PC-9 (cell line): Measurements from ENCODE around the gene AKR7A3.
"Not testable (repeated sequence)": the region's sequence is repeated elsewhere in the genome, so short reads cannot be mapped to it uniquely, and the experiment has no call there.

ENCODE experiments used
- EZH2 ChIP-seq: fragments of 200-600 bp; sonication (generic); IDR thresholded peaks from 2 replicates; pipeline ENCODE4 v1.8.0; 2017; ENCODE audit warnings: antibody characterized with exemption, low read depth
- TF ChIP-seq, protein P1 (sequence below): fragments of 200-600 bp; sonication (generic); conservative IDR thresholded peaks from 2 replicates; pipeline ENCODE4 v1.6.1; 2017; ENCODE audit warnings: mixed run types, antibody characterized with exemption, mild to moderate bottlenecking, moderate library complexity

GRCh38 chr1:19304081-19304480, 15.5 kb upstream of the AKR7A3 start:
- TF ChIP-seq, protein P1, sequence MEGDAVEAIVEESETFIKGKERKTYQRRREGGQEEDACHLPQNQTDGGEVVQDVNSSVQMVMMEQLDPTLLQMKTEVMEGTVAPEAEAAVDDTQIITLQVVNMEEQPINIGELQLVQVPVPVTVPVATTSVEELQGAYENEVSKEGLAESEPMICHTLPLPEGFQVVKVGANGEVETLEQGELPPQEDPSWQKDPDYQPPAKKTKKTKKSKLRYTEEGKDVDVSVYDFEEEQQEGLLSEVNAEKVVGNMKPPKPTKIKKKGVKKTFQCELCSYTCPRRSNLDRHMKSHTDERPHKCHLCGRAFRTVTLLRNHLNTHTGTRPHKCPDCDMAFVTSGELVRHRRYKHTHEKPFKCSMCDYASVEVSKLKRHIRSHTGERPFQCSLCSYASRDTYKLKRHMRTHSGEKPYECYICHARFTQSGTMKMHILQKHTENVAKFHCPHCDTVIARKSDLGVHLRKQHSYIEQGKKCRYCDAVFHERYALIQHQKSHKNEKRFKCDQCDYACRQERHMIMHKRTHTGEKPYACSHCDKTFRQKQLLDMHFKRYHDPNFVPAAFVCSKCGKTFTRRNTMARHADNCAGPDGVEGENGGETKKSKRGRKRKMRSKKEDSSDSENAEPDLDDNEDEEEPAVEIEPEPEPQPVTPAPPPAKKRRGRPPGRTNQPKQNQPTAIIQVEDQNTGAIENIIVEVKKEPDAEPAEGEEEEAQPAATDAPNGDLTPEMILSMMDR: not testable (repeated sequence)
- not testable (repeated sequence) for TF ChIP-seq EZH2
